CD4-positive, alpha-beta T cell treated with Interleukin-17A for 1 hour (primary cell): Measurements from ENCODE around the gene WHRN.

Source experiments
- DNase-seq: peaks from one replicate; pipeline ENCODE4 v3.0.0-alpha.2; 2020

The WHRN gene

GRCh38 chr9:114394523-114395333 is 110.5 kb downstream of the WHRN start:
- no peak for DNase-seq

DNA sequence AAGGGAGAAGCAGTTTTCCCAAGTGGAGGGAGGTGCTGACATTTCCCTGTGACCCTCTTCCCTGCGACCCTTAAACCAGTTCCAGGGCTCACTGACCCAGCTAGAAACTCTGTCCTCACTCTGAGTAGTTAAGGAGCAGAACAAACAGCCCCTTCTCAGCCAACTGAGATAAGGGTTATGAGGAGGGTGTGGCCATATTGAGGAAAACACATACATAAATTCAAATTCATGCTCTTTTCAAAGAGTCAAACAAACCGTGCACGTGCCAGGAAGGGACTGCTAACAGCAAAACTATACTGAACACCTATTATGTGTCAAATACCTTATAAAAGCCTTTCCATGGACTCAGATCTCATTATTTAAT is 112.5 kb downstream of the WHRN start:
- DNase-seq: no peak

GRCh38 chr9:114390952-114391351 is 114.3 kb downstream of the WHRN start:
- DNase-seq: no peak

GRCh38 chr9:114389612-114390368 is 115.5 kb downstream of the WHRN start:
- peak; percentile 29 for DNase-seq

- no peak for DNase-seq
Measured at GRCh38 chr9:114388764-114389375, 116.4 kb downstream of the WHRN start.

GRCh38 chr9:114388357-114388682 is 117.0 kb downstream of the WHRN start:
- no peak for DNase-seq

DNA sequence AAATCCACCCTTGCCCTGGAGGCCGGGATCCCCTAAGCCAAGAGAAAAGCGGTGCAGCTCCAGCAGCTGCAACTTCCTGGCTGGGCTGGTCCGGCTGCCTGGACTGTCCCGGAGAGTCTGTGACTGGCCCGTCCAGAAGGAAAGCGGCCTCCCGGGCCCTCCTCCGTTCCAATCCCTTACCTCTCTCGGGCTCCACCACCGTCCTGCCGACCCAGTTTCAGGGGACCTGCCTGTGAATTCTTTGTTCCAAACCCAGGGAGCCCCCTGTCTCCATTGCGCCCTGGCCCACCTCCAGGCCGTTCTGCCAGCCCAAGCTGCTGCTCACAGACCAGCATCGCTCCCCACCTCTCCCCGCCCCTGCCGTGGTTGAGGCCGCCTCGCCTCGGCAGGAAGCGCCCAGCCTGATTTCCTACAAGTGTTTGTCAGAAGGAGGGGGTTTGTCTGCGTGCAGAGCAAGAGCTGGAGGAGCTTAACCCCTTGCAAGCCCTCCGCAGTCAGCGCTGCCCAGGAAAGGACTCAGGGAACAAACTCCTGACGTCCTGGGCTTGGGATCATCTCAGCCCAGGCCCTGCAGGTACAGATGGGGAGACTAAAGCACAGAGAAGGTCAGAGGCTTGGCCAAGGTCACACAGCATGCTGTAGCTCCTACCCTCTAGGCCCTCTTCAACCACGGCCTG is 117.5 kb downstream of the WHRN start, which contains the start of gene AKNA:
Gene AKNA (minus strand): TSS at position 303 of the 677 bp plus-strand sequence. CDS start 6,649 bp downstream, outside the sequence.
- peak; percentile 85 for DNase-seq

DNA sequence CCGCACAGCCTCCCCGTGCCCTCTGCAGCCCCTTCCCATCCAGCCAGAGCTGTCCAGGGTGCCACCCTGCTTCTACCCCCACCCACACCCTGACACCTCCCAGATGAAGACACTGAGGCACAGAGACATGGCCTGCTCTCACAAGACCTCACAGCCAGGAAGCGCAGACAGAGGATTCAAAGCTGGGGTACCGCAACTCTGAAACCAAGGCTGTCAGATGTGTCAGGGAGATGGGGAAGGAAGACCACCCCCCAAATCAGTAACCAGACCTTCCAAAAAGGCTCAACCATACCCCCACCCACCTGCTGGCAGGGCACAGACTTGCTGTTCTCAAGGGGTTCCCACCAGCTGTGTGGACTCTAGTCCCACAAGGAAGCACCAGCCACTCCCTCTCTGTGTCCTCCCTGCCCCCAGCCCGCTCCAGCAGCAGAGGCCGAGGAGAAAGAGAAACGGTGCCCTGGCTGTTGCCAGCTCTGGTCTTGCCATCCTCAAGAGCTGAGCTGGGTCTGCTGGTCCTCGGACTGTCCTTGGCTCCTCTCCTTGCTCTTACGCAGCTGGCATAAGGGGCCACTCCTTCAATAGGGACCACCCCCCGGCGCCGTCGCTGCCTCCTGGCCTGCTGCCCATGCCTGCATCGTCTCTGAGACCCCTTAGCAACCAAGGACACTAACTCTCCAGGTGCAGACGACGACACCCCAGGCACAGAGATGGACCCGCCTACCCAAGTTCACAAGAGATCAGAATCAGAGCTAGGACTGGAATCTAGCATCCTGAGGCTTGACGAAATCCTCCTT is 118.2 kb downstream of the WHRN start:
- peak; percentile 33 for DNase-seq

- no peak for DNase-seq
Measured at GRCh38 chr9:114386361-114386885, 118.8 kb downstream of the WHRN start.

- peak; percentile 95 for DNase-seq
Measured at GRCh38 chr9:114385397-114386181, 119.7 kb downstream of the WHRN start.

GRCh38 chr9:114384836-114385396 is 120.4 kb downstream of the WHRN start:
- no peak for DNase-seq

- no peak for DNase-seq
Measured at GRCh38 chr9:114384341-114384740, 120.9 kb downstream of the WHRN start.

- peak; percentile 41 for DNase-seq
Measured at GRCh38 chr9:114383521-114384231, 121.6 kb downstream of the WHRN start.

GRCh38 chr9:114382699-114383520 is 122.4 kb downstream of the WHRN start:
- DNase-seq: peak; percentile 87

DNA sequence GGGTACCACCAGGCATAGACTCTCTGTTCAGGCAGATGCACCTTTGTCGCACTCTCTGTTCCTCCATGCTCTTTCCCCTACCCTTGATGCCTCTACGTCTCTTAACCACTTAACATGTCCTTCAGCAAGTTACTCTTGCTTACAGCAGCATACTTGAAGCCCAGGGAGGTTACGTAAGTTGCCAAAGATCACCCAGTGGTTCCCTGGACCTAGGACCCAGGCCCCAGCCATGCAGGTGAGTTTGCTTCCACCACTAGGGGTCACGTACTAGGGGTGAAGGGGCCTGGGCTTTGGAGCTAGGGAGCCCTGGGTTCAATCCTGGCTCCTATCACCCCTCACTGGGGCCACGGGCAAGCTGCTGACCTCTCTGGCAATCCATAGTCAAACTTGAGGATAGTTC is 126.4 kb downstream of the WHRN start:
- no peak for DNase-seq

DNA sequence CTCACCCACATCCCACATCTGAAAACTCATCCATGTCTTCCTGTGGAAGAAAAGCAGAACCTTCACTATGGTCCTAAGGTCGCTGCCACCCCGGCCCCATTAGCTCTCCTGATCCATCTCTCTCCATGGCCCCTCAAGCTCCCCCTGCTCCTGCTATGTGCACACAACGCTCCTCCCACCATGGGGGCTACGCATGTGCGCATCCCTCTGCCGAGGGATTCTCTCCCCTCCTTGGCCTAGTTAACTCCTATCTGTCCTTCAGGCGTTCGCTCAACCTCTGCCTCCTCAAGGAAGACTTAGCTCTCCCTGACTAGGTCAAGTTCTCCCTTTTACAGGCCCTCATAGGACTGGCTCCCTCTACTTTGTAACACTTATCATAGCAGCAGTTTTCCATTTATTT is 127.3 kb downstream of the WHRN start:
- DNase-seq: no peak

- DNase-seq: no peak
Measured at GRCh38 chr9:114376586-114377445, 128.5 kb downstream of the WHRN start.
